Anterior cingulate cortex (tissue), 58 donors: ENCODE results near the gene ACAP3.
A peak's percentile ranks its signal among the peaks of the same experiment; 100 is the strongest.

Source experiments
- DNase-seq, 58 donors: peaks; one replicate each; lab custom pipeline; 2025; lab: John Stamatoyannopoulos, UW

ACAP3 gene

GRCh38 chr1:1274299-1274930 is 33.3 kb downstream of the ACAP3 start:
- peak in 2 of 58 donors; percentile 53 to 55 for DNase-seq

- peak; percentile 50 to 95 (median 90) for DNase-seq
These were observed 34.0 kb downstream of the ACAP3 start, which contains the start of gene UBE2J2 for GRCh38 chr1:1273512-1274298. TSS of gene UBE2J2 (minus strand) at chr1:1273854. CDS start at chr1:1267992, 5,862 bp downstream.

- no peak for DNase-seq
These were observed 34.6 kb downstream of the ACAP3 start for GRCh38 chr1:1273209-1273511.

GRCh38 chr1:1272341-1273208 is 35.2 kb downstream of the ACAP3 start:
- no peak for DNase-seq

- no peak for DNase-seq
These were observed 36.9 kb downstream of the ACAP3 start for GRCh38 chr1:1270813-1271212.

- DNase-seq, result no peak
These were observed 39.4 kb downstream of the ACAP3 start for GRCh38 chr1:1268284-1268682.

- DNase-seq, result no peak
These were observed 40.0 kb downstream of the ACAP3 start for GRCh38 chr1:1267488-1268283.

GRCh38 chr1:1264868-1265272 is 42.9 kb downstream of the ACAP3 start:
- no peak for DNase-seq

GRCh38 chr1:1264026-1264425 is 43.7 kb downstream of the ACAP3 start:
- no peak for DNase-seq

GRCh38 chr1:1262758-1263157 is 45.0 kb downstream of the ACAP3 start:
- DNase-seq, result no peak

- DNase-seq, result no peak
These were observed 45.7 kb downstream of the ACAP3 start for GRCh38 chr1:1262071-1262470.

GRCh38 chr1:1260843-1261560 is 46.7 kb downstream of the ACAP3 start:
- DNase-seq, result no peak

GRCh38 chr1:1259951-1260600 is 47.7 kb downstream of the ACAP3 start:
- no peak for DNase-seq

- DNase-seq, result no peak
These were observed 48.2 kb downstream of the ACAP3 start for GRCh38 chr1:1259540-1259939.

- DNase-seq, result no peak
These were observed 48.6 kb downstream of the ACAP3 start for GRCh38 chr1:1259119-1259488.

- DNase-seq, result no peak
These were observed 50.5 kb downstream of the ACAP3 start for GRCh38 chr1:1256956-1257871.

GRCh38 chr1:1255611-1256010 is 52.1 kb downstream of the ACAP3 start:
- DNase-seq, result no peak

- no peak for DNase-seq
These were observed 52.7 kb downstream of the ACAP3 start for GRCh38 chr1:1255078-1255477.
